ENCODE results near the gene CA10.

The CA10 gene

GRCh38 chr17:52147872-52148271 lies 10.6 kb downstream of the CA10 start:
- in situ Hi-C loops (cut with MboI; ENCODE audit: low sequenced_read_pairs) = no loop called here

- in situ Hi-C loops (cut with MboI; ENCODE audit: low sequenced_read_pairs) = no loop called here
Measured at GRCh38 chr17:52147431-52147830, 11.1 kb downstream of the CA10 start.

- in situ Hi-C loops (cut with MboI; ENCODE audit: low sequenced_read_pairs) = no loop called here
Measured at GRCh38 chr17:52145476-52145875, 13.0 kb downstream of the CA10 start.

DNA sequence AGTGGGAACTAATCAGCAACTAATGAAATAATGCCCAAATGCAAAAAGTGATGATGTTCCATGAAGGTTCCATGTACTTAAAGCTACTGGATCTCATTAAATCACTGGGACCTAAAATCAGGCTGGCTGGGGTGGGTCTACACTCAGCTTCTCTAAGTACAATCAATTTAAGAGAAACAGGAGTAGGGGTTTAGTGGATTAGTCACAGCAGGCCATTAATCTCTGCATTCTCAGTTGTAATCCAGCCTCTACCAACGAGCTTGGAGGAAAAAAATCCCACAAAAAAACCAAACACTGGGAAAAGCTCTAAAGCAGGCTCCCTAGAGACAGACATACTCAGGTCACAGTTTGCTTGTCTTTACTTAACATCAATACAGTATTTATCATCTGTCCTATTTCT lies 15.0 kb downstream of the CA10 start:
- in situ Hi-C loops (cut with MboI; ENCODE audit: low sequenced_read_pairs) = no loop called here

DNA sequence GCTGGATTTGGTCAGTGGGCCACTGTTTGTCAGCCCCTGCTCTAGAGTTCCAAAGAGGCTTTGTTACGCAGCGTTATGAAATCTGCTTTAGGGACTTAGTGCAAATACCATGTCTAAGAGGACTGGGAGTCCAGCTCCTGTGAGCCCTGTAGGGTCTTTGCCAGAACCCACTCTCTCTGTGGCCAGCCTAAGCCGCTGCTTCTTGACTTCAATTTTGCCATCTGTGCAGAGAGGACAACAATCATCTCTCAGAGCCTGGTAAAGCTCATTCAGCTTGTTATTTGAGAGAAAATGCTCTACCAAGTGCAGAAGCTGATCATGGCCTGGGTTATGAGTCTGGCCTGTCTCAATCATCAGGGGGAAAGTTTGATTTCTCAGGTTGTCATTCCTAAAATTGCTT lies 17.9 kb downstream of the CA10 start:
- in situ Hi-C loops (cut with MboI; ENCODE audit: low sequenced_read_pairs) = no loop called here

DNA sequence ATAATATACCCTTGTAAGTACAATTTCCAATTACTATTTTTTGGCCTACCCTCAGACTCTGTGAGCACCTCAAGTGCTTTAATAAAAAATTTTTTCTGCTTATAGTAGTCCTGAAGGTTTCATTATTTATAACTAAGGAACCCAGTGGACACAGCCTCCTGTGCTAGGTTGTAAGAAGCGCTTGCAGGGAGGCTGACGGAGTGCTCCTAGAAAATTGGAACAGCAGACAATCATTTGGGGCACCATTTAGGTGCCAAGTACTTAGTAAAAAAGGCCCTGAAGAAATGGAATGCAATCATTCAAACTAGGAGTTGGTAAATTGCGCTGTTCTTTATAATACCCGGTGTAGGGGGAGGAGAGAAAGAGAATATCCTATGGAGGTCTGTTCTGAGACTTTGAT lies 19.8 kb downstream of the CA10 start:
- in situ Hi-C loops (cut with MboI; ENCODE audit: low sequenced_read_pairs) = no loop called here

DNA sequence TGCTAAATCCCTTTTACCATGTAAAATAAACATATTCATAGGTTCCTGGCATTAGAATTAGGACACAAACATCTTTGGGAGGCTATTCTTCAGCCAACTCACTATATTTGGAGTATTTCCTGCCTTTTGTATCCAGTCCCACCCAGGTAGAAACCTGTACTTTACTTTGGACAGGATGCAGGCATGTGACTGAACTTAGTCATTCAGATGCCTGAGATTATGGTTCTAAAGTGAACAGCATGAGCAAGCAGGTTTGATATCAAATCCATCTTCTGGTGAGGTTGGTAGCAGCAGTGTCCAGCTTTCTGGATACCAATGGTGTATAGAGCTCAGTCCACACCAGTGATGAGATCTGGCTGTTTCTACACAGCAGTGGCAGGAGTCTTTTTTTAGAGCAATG lies 20.2 kb downstream of the CA10 start:
- in situ Hi-C loops (cut with MboI; ENCODE audit: low sequenced_read_pairs) = no loop called here

GRCh38 chr17:52136166-52136565 lies 22.3 kb downstream of the CA10 start:
- in situ Hi-C loops (cut with MboI; ENCODE audit: low sequenced_read_pairs) = no loop called here

DNA sequence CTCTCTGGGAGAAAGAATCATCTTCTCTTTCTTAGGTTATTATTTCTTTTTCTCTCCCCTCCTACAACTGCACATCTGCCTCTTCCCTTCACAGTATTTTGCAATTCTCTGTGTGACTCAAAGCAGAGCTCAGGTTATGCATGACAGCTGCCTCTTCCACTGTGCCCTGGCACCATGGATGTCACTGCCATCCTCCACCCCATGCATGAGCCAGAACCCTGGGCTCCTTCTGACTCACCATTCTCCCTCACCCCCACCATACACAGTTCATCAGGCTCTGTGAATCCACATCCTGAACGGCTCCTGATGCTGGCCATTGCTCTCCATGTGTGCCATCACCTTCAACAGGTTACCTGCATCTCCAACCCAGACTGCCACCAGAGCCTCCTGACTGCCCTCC lies 23.9 kb downstream of the CA10 start:
- in situ Hi-C loops (cut with MboI; ENCODE audit: low sequenced_read_pairs) = no loop called here

DNA sequence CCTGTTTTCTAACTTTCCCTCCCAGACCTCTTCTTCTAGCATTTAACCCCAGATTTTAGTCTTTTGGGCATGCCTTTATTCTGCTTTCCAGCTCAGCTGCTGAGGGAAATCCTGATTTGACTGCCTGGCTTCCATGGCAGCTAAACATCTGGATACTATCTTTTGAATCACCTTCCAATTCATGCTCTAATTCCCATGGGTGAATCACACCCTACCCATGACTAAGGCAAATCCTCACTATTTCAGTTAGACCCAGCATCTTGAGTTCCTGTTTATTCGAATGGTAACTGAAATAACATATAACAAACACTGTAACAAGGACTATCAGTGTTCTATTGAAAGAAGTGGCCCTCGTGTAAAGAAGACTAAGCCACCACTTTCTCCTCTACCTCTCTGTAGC lies 29.8 kb downstream of the CA10 start:
- in situ Hi-C loops (cut with MboI; ENCODE audit: low sequenced_read_pairs) = no loop called here

- in situ Hi-C loops (cut with MboI; ENCODE audit: low sequenced_read_pairs) = no loop called here
Measured at GRCh38 chr17:52124993-52125392, 33.5 kb downstream of the CA10 start.

DNA sequence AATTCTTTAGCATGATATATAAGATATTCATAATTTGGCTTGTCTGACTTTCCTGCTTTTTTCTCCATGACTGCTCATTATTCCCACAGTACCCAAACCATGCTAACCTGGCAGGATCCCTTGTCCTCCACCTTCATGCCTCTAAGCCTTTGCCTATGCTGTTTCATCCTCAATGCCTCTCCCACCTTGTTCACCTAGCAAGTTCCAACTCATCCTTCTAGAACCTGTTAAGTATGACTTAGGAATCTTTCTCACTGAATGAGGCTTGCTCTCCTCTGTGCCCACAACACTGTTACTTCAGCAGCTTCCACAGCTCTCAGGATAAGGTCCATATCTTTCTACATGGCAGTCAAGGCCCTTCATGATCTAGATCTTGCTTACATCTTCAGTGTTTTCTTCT lies 34.0 kb downstream of the CA10 start:
- in situ Hi-C loops (cut with MboI; ENCODE audit: low sequenced_read_pairs) = no loop called here

- in situ Hi-C loops (cut with MboI; ENCODE audit: low sequenced_read_pairs) = no loop called here
Measured at GRCh38 chr17:52120465-52120864, 38.0 kb downstream of the CA10 start.

GRCh38 chr17:52110923-52111581 lies 47.5 kb downstream of the CA10 start:
- in situ Hi-C loops (cut with MboI; ENCODE audit: low sequenced_read_pairs) = no loop called here

GRCh38 chr17:52106638-52107261 lies 51.8 kb downstream of the CA10 start:
- in situ Hi-C loops (cut with MboI; ENCODE audit: low sequenced_read_pairs) = no loop called here

DNA sequence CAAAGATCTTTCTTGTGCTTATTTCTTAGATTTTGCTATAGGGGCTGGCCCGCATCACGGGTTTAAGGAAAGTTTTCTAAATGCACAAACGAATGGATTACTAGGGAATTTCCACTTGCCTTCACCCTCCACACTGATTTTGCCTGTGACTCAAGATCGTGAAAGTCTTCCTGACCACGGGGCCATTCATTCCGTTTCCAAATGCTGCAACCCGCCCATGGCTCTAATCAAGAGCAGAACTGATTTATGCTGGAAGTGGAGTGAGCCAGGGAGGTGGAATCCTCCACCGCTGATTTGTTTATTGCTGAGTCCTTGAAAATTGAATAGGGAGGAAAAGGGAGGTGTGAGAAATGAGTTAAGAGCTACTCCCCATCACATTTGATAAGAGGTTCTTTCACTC lies 52.4 kb downstream of the CA10 start:
- in situ Hi-C loops (cut with MboI; ENCODE audit: low sequenced_read_pairs) = no loop called here

GRCh38 chr17:52105591-52105990 lies 52.9 kb downstream of the CA10 start:
- in situ Hi-C loops (cut with MboI; ENCODE audit: low sequenced_read_pairs) = no loop called here

DNA sequence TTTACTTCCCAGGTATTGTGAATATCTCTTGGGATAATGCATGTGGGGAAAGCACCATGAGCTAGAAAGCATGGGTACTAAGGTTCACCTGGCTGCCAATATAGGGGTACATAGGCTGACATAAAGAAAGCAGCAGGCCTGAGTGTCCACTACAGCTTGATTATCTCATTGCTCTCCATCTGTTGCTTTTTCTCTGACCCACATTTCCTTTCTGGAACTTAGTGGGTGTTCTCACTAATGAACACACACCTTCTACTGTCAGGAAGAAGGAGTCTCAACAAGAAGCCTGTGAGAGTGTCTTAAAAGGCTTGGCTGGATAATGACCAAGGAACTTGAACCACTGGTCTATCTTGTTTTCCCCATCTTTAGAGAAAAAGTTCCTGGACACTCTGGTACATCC lies 62.5 kb downstream of the CA10 start:
- in situ Hi-C loops (cut with MboI; ENCODE audit: low sequenced_read_pairs) = no loop called here

- in situ Hi-C loops (cut with MboI; ENCODE audit: low sequenced_read_pairs) = no loop called here
Measured at GRCh38 chr17:52084176-52084575, 74.3 kb downstream of the CA10 start.

DNA sequence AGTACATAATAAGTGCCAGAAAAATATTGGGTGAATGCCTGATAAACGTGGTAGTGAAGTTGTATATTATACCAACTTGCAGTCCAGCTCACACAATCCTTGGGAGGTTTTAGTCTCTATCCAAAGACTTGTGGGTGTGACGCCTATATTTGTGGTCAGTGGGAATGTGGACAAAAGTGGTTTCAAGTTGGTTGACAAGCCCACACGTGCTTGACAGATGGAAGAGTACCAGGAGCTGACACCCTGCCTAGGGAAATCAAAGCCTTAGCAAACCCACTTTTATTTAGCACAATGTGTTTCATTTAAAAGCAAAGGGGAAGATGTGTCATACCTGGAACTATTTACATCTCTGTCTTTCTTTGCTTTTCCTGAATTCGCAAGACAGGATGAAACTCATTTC lies 79.0 kb downstream of the CA10 start:
- in situ Hi-C loops (cut with MboI; ENCODE audit: low sequenced_read_pairs) = no loop called here

- in situ Hi-C loops (cut with MboI; ENCODE audit: low sequenced_read_pairs) = no loop called here
Measured at GRCh38 chr17:52071712-52072111, 86.8 kb downstream of the CA10 start.

DNA sequence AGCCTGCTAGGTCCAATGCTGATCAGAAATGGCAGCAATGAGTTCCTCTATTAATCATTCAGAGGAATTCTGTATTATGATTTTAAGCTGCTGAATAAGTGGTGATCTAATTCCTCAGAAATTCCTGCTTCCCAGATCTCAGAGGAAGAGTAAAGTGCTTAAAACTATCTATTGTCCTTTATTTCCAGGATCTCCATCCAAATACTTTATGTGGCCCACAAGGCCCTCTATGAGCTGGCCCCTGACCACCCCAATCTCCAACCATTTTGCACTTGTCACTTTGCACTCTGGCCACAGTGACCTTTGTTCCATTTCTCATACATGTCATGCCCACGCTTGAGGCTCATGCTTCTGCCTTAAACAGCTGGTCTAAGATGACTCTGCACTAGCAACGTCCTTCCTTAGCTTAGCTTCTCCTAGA lies 93.7 kb downstream of the CA10 start:
- in situ Hi-C loops (cut with MboI; ENCODE audit: low sequenced_read_pairs) = no loop called here

DNA sequence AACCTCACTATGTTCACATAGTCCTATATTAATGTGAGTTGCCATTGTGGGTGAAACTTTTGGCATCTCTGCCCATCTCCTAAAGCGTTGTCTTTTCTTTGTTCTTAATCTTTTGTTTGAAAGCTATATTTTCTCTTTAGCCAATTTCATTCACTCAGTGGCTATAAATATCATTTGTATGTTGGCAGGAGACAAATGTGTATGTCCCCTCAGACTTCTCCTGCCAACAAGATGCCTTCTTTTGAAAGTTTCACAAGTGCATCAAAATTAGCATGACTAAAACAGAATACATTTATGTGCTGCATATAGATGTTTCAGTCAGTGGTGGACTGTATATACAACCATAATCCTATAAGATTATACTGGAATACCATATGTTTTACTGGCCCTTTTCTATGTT lies 109.0 kb downstream of the CA10 start:
- in situ Hi-C loops (cut with MboI; ENCODE audit: low sequenced_read_pairs) = no loop called here

Measured in HL-60/S4 (cell line).